PC-9 (cell line): ENCODE data around the gene ZNF488. TPM values are rescaled to one million over a fixed set of nuclear protein-coding genes. Genes with fewer than 3 reads are reported as not detected.

Experiments
- BruUV-seq: library from RNA; stranded (reverse); fragments of 400-500 nt; replicated peaks from 2 replicates; lab custom pipeline; 2021; lab: Mats Ljungman, UMichigan
- CTCF ChIA-PET: fragments of 300-600 bp; sonication (Branson Sonifier 250); formaldehyde crosslinking; loops from one replicate; lab custom pipeline; 2022; ENCODE audit warnings: antibody characterized with exemption; lab: Charles Lee
- POLR2A ChIA-PET: fragments of 300-600 bp; sonication (Branson Sonifier 250); formaldehyde crosslinking; loops from one replicate; lab custom pipeline; 2022; ENCODE audit warnings: antibody characterized with exemption; ENCODE audit not compliant: unreplicated experiment; lab: Charles Lee
- DNase-seq, 2 experiments: peaks; one replicate each; pipeline versions ENCODE4 v3.0.0 to v3.0.0-alpha.2; 2015 to 2022; ENCODE audit warnings: mixed read lengths in 1 of 2
- H2AFZ ChIP-seq: fragments of 200-600 bp; sonication (generic); 2 replicates; pipeline ENCODE4 v1.8.1; 2017; ENCODE audit warnings: antibody characterized with exemption
- H3F3A ChIP-seq: fragments of 200-600 bp; sonication (generic); 2 replicates; pipeline ENCODE4 v1.8.1; 2017; ENCODE audit warnings: antibody characterized with exemption, mild to moderate bottlenecking, low read depth; ENCODE audit not compliant: insufficient read depth
- H3K27ac ChIP-seq: fragments of 200-600 bp; sonication (generic); 2 replicates; pipeline ENCODE4 v1.6.1; 2016; ENCODE audit warnings: mixed run types
- H3K27me3 ChIP-seq: fragments of 200-600 bp; sonication (generic); 2 replicates; pipeline ENCODE4 v1.6.1; 2016; ENCODE audit warnings: low read depth, mixed run types; ENCODE audit not compliant: insufficient read depth
- H3K36me3 ChIP-seq: fragments of 200-600 bp; sonication (generic); 2 replicates; pipeline ENCODE4 v1.6.1; 2016; ENCODE audit warnings: low read depth, mixed run types
- H3K4me1 ChIP-seq: fragments of 200-600 bp; sonication (generic); replicated peaks from 2 replicates; pipeline ENCODE4 v1.6.1; 2016; ENCODE audit warnings: mixed run types; ENCODE audit not compliant: insufficient read depth
- H3K4me2 ChIP-seq: fragments of 200-600 bp; sonication (generic); 2 replicates; pipeline ENCODE4 v1.6.1; 2017; ENCODE audit warnings: mixed run types
- H3K4me3 ChIP-seq: fragments of 200-600 bp; sonication (generic); 2 replicates; pipeline ENCODE4 v1.6.1; 2016; ENCODE audit warnings: mixed run types
- H3K79me2 ChIP-seq: fragments of 200-600 bp; sonication (generic); 2 replicates; pipeline ENCODE4 v1.6.1; 2017; ENCODE audit warnings: low read depth, mixed run types
- H3K9me2 ChIP-seq: fragments of 200-600 bp; sonication (generic); 2 replicates; pipeline ENCODE4 v1.8.1; 2017; ENCODE audit warnings: mild to moderate bottlenecking; ENCODE audit not compliant: insufficient read depth
- H3K9me3 ChIP-seq: fragments of 200-600 bp; sonication (generic); 2 replicates; pipeline ENCODE4 v1.8.1; 2016; ENCODE audit warnings: low read depth; ENCODE audit not compliant: insufficient read depth
- H4K20me1 ChIP-seq: fragments of 200-600 bp; sonication (generic); 2 replicates; pipeline ENCODE4 v1.8.1; 2017; ENCODE audit not compliant: insufficient read depth
- EZH2 ChIP-seq: fragments of 200-600 bp; sonication (generic); IDR thresholded peaks from 2 replicates; pipeline ENCODE4 v1.8.0; 2017; ENCODE audit warnings: antibody characterized with exemption, low read depth
- intact Hi-C: fragments of 100-400 bp; cut with micrococcal nuclease; formaldehyde crosslinking; loops from one replicate; pipeline ENCODE4 v1.10.0; 2022; ENCODE audit not compliant: unreplicated experiment
- total RNA-seq: library from RNA; stranded (reverse); gene quantifications from 2 replicates; pipeline ENCODE4 v1.2.3, GENCODE V29; 2021
- TF ChIP-seq, protein P1 (sequence below): fragments of 200-600 bp; sonication (generic); conservative IDR thresholded peaks from 2 replicates; pipeline ENCODE4 v1.6.1; 2017; ENCODE audit warnings: mixed run types, antibody characterized with exemption, mild to moderate bottlenecking, moderate library complexity

ZNF488 gene
- total RNA-seq, 1 experiment from 2014 or later, result 18.1 TPM

DNA sequence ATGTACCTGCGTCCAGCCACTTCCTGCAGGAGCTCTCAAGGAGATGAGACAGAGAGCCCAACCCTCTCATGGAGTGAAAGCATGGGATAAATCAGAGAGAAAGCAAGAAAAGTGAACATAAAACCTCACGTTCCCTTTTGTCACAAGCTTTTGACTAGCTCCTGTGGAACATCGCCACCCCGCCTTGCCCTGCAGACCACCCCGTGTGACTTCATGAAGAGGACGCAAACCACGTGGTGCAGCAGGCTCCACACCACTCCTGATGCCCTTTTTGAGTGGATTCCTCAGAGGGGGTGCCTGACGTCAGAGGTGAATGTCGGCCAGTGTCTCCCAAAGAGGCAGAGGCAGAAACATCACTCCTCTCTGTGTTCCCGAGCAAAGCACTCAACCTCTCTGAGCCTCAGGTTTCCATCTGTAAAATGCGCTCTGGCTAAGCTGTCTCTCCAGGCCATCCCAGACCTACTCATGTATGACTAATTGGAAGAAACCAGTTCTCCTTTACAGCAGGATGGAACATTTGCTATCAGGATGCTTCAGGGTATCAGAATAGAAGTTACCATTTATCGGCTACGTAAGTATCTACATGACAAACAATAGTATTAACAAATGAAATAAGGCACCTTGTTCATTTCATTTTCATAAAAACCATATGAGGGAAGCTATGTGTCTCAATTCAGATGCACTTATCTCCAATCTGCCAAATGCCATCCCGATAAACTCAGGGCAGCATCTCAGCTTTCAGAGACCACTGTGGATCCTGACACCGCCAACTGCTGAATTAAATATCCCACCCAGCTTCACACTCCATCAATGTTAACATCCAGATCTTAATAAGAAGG is 5.3 kb downstream of the ZNF488 start:
- H3K9me3 ChIP-seq, result no peaks in the 10 kb centered on the region
- no peak overlapping the region for H2AFZ ChIP-seq
- H3K9me2 ChIP-seq, result no peaks in the 10 kb centered on the region
- H3K27me3 ChIP-seq, result no peaks in the 10 kb centered on the region
- POLR2A ChIA-PET, result no interaction called here
- peaks cover 15% of the 10 kb centered on the region for H3K4me1 ChIP-seq
- no peak for TF ChIP-seq EZH2
- TF ChIP-seq, protein P1, sequence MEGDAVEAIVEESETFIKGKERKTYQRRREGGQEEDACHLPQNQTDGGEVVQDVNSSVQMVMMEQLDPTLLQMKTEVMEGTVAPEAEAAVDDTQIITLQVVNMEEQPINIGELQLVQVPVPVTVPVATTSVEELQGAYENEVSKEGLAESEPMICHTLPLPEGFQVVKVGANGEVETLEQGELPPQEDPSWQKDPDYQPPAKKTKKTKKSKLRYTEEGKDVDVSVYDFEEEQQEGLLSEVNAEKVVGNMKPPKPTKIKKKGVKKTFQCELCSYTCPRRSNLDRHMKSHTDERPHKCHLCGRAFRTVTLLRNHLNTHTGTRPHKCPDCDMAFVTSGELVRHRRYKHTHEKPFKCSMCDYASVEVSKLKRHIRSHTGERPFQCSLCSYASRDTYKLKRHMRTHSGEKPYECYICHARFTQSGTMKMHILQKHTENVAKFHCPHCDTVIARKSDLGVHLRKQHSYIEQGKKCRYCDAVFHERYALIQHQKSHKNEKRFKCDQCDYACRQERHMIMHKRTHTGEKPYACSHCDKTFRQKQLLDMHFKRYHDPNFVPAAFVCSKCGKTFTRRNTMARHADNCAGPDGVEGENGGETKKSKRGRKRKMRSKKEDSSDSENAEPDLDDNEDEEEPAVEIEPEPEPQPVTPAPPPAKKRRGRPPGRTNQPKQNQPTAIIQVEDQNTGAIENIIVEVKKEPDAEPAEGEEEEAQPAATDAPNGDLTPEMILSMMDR, result no peak
- no peak overlapping the region for H3K4me3 ChIP-seq
- no peaks in the 10 kb centered on the region for H3K79me2 ChIP-seq
- no peak overlapping the region for H3K4me2 ChIP-seq
- H3K27ac ChIP-seq, result no peak overlapping the region
- intact Hi-C loops, result no loop called here
- no peak for DNase-seq
- no TSS peak for BruUV-seq
- H3F3A ChIP-seq, result peaks cover 6% of the 10 kb centered on the region; the same call in 1 of the 2 replicates
- H4K20me1 ChIP-seq, result no peaks in the 10 kb centered on the region
- no peaks in the 10 kb centered on the region for H3K36me3 ChIP-seq
- CTCF ChIA-PET, result interaction anchor here (0.6 kb wide), 1 partner anchor 381 kb away, joined by 3 read pairs; no protein-coding TSS in a partner anchor

DNA sequence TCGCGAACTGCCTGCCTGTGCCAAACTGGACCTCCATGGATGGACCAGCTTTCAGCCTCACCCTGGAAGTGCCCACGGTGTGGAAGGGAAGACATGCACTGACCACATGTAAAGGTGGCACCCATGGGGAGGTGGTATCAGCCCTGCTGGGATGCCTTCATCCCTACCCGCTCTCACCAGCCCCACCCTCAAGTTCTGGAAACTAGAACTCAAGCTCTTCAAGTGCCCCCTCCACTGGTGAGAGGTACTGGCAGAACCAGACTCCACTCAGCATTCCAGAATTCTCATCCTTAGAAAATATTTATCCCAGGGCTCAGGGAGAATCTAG is 5.9 kb downstream of the ZNF488 start:
- no peaks in the 10 kb centered on the region for H3F3A ChIP-seq
- DNase-seq, result no peak
- no peaks in the 10 kb centered on the region for H3K9me2 ChIP-seq
- H3K4me1 ChIP-seq, result peaks cover 8% of the 10 kb centered on the region
- no peaks in the 10 kb centered on the region for H3K36me3 ChIP-seq
- H3K27ac ChIP-seq, result no peak overlapping the region
- POLR2A ChIA-PET, result no interaction called here
- CTCF ChIA-PET, result interaction anchor here (0.6 kb wide), 1 partner anchor 381 kb away, joined by 3 read pairs; no protein-coding TSS in a partner anchor
- BruUV-seq, result no TSS peak
- no peak overlapping the region for H3K4me2 ChIP-seq
- no peak overlapping the region for H2AFZ ChIP-seq
- intact Hi-C loops, result no loop called here
- H3K27me3 ChIP-seq, result no peaks in the 10 kb centered on the region
- TF ChIP-seq EZH2, result no peak
- TF ChIP-seq, protein P1, result no peak
- no peaks in the 10 kb centered on the region for H3K79me2 ChIP-seq
- H3K4me3 ChIP-seq, result no peak overlapping the region
- no peaks in the 10 kb centered on the region for H4K20me1 ChIP-seq
- H3K9me3 ChIP-seq, result no peaks in the 10 kb centered on the region

DNA sequence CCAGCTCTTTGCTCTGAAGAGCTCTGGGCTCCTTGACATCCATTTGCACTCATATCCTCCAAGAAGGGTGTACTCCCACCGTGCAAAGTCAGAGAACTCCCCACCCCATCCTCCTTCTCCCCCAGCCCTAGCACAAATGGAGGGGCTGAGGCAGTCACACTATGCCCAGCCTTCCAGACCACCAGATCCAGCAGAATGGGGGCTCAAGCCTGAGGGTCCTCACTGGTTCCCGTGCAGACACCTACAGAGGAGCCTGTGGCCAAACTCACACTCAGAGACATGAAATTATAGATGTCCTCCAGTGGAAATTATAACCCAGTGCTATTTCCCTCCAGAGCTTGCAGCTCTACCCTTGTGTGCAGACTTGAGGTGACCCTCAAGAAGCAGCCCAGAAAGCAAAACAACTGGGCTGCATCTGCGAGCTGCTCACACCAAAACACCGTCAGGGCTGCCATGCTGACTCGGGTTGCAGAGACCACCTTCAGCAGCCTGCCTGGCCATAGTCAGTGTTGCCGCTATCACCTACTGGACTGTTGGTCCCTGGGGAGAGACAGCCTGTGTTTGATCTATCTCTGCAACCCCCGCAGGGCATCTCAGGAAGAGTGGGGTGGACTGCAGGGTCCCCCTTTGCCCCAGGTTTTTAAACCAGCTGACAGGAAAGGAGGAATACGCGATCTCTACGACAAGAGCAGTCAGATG is 7.4 kb downstream of the ZNF488 start:
- no peak overlapping the region for H3K27ac ChIP-seq
- no peak overlapping the region for H2AFZ ChIP-seq
- ChIA-PET POLR2A (no interaction called here), CTCF (no interaction called here)
- H3K4me2 ChIP-seq, result no peak overlapping the region
- H3K9me3 ChIP-seq, result no peaks in the 10 kb centered on the region
- H3K4me1 ChIP-seq, result no peaks in the 10 kb centered on the region
- no peak for DNase-seq
- no peaks in the 10 kb centered on the region for H3F3A ChIP-seq
- TF ChIP-seq EZH2, result no peak
- TF ChIP-seq, protein P1, result no peak
- H4K20me1 ChIP-seq, result no peaks in the 10 kb centered on the region
- no peak overlapping the region for H3K4me3 ChIP-seq
- BruUV-seq, result no TSS peak
- no peaks in the 10 kb centered on the region for H3K9me2 ChIP-seq
- no peaks in the 10 kb centered on the region for H3K27me3 ChIP-seq
- H3K79me2 ChIP-seq, result no peaks in the 10 kb centered on the region
- no peaks in the 10 kb centered on the region for H3K36me3 ChIP-seq
- intact Hi-C loops, result no loop called here
